Pons (tissue), 1 donor: Measurements from ENCODE around the gene PCNX3.
"Not testable (repeated sequence)": the region's sequence is repeated elsewhere in the genome, so short reads cannot be mapped to it uniquely, and the experiment has no call there.

ENCODE experiments used
- DNase-seq: peaks from one replicate; pipeline ENCODE4 v3.0.0-alpha.2; 2016; ENCODE audit warnings: low spot score

The PCNX3 gene

DNA sequence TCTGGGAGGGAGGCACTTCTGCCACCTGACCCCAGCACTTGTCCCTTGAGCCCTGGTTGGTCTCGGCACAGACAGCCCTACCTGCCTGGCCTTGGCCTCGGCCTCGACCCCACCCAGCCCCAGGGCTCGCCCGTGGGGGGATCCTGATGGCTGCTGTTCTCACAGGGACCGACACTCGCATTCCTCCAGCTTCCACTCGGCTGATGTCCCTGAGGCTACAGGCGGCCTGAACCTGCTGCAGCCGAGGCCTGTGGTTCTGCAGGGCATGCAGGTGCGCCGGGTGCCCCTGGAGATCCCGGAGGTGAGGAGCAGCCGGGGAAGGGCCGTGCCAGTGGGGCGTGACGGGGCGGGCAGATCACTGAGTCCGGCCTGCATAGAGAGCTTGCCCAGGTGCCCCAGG lies 5.1 kb downstream of the PCNX3 start:
- DNase-seq: no peak

DNA sequence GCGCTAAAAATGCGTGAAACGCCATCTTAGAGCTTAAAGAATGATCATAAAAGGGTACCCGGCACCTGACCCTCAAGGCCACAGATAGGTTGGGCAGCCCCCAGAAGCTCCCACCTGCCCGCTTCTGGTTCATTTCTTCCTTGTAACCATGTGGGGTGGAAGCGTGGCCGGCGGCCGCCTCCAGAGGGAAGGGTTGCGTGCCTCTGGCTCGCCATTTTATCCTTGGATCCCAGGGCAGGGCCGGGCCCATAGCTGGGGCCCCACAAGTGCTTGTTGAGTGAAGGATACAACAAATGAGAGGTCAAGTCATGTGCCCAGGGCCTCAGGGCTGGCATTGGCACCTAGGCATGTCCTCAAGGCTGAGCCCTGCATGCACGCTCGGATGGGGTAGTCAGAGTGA lies 5.9 kb downstream of the PCNX3 start:
- no peak for DNase-seq

DNA sequence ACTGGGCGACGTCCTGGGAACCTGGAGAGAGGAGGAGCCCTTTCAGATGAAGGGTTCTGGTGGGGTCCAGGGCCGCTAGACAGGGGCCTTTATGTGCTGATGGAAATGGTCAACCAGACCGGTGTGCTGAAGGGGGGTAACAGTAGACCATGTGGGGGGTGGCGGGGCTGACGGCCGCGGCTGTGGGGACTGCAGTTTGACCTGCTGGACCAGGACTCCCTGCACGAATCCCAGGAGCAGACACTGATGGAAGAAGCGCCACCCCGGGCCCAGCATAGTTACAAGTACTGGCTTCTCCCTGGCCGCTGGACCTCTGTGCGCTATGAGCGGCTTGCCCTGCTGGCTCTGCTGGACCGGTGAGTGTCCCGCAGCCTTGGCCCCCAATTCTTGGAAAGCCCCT lies 6.4 kb downstream of the PCNX3 start:
- DNase-seq: no peak

DNA sequence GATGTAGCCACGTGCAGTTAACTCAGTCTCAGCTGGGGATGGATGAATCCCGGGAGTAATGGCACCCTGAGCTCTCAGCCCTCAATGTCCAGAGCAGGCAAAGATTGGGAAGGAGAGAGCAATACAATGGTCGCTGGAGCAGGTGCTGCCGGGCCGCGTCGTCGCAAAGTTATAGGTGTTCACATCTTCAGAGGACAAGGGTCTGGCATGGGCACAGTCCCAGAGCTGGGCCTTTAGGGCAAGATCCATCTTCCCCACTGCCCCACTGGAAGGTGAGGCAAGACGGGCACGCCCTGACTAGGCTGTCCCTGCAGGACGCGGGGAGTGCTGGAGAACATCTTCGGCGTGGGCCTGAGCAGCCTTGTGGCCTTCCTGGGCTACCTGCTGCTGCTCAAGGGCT lies 7.6 kb downstream of the PCNX3 start:
- no peak for DNase-seq

DNA sequence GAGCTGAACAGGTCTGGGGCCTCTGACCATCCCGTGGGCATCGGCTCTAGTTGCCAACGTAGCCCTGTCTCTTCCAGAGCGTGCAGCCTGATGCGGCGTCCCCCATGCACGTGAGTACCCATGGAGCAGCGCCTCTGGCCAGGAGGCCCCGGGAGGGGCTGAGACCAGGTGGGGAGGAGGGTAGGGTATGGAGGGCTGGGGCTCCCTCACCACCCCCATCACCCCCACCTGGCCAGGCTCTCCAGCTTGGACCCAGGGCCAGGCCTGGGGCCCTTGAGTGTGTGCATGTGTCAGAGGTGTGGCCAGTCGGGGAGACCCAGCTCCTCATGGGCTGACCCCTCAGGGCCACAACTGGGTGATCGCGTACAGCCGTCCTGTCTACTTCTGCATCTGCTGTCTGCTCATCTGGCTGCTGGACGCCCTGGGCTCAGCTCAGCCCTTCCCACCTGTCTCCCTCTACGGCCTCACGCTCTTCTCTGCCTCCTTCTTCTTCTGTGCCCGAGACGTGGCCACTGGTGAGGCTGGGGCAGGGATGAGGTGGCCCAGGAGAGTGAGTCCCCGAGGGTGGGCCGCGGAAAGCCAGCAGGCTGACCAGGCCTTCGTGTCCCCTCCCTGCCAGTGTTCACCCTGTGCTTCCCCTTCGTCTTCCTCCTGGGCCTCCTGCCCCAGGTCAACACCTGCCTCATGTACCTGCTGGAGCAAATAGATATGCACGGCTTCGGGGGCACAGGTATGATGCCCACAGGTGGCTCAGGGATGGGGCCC lies 8.5 kb downstream of the PCNX3 start:
- no peak for DNase-seq

DNA sequence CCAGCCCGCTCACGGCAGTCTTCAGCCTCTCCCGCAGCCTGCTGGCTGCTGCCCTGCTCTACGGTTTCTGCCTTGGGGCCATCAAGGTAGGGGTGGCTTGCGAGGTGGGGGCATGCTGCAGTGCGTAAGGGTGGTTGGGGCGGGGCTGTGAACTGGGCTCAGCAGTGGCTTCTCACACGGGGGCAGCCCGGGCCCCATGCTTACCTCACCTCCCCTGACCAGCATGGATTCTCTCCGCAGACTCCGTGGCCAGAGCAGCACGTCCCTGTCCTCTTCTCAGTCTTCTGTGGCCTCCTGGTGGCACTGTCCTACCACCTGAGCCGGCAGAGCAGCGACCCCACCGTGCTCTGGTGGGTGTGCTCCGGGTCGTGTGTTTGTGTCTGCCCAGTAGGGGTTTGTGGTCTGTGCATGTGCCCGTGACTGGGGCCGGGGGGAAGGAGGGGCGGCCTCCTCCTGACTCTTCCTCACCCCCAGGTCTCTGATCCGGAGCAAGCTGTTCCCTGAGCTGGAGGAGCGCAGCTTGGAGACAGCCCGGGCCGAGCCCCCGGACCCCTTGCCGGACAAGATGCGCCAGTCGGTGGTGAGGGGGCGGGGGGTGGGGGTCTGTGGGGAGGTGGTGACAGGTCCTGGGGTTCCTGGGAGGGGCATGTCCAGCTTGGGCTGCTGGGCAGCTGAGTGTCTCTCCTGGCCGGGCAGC lies 9.5 kb downstream of the PCNX3 start:
- no peak for DNase-seq

DNA sequence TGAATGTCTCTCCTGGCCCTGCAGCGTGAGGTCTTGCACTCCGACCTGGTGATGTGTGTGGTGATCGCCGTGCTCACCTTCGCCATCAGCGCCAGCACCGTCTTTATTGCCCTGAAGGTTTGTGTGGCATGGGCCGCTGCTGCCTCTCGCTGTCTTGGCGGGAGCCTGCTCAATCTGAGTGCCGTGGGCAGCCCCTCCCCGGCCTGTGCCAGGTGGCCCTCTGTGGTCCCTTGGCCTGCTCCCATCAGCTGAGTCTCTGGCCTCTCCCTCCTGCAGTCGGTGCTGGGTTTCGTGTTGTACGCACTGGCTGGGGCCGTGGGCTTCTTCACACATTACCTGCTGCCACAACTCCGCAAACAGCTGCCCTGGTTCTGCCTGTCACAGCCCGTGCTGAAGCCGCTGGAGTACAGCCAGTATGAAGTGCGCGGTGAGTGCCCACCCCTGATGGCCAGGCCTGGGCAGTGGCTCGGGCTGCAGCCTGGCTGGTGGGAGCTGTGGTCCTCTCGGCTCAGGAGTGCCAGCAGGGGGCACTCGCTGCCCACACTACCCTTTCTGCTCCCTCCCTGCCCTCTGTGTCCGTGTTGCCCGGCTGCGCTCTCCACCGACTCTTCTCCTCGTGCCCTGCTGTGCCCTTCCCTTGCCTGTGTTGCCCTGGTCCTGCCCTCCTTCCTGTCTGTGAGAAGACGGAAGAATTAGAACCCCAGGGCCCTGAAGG lies 10.2 kb downstream of the PCNX3 start:
- DNase-seq: peak; percentile 67

DNA sequence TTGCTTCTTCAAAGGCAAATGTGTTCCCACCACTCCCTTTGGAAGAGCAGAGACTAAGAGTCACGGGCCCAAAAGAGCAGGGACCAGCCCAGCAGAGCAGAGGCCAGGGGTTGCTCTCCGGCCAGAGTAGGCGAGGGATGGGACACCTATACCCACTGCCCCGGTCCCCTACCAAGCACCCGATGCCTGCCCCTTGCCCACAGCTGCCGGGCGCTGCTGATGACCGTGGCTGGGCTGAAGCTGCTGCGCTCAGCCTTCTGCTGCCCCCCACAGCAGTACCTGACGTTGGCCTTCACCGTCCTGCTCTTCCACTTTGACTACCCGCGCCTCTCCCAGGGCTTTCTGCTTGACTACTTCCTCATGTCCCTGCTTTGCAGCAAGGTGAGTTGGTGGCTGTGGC lies 11.6 kb downstream of the PCNX3 start:
- DNase-seq: no peak

DNA sequence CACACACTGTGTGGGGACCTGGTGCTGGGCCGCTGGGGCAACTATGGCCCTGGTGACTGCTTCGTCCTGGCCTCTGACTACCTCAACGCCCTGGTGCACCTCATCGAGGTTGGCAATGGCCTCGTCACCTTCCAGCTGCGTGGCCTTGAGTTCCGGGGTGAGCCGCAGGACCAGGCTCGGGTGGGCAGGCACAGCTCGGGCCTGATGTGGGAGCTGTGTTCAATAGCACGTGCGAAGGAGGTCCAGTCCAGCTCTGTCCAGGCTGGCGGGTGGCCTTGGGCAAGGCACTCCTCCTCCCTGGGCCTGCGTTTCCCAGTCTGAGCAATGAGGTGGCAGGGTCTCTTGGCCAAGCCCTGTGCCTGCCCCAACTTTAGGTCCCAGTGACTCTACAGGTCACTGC lies 14.0 kb downstream of the PCNX3 start:
- no peak for DNase-seq

DNA sequence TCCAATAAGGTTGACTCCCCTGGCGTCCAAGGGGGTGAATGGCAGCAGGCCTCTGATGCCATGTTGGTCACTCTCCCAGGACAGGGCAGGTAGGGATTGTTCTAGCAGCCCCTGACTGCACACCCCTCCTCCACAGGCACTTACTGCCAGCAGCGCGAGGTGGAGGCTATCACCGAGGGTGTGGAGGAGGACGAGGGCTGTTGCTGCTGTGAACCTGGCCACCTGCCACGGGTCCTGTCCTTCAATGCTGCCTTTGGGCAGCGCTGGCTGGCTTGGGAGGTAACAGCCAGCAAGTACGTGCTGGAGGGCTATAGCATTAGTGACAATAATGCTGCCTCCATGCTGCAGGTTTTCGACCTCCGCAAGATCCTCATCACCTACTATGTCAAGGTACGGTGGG lies 14.6 kb downstream of the PCNX3 start:
- DNase-seq: no peak

DNA sequence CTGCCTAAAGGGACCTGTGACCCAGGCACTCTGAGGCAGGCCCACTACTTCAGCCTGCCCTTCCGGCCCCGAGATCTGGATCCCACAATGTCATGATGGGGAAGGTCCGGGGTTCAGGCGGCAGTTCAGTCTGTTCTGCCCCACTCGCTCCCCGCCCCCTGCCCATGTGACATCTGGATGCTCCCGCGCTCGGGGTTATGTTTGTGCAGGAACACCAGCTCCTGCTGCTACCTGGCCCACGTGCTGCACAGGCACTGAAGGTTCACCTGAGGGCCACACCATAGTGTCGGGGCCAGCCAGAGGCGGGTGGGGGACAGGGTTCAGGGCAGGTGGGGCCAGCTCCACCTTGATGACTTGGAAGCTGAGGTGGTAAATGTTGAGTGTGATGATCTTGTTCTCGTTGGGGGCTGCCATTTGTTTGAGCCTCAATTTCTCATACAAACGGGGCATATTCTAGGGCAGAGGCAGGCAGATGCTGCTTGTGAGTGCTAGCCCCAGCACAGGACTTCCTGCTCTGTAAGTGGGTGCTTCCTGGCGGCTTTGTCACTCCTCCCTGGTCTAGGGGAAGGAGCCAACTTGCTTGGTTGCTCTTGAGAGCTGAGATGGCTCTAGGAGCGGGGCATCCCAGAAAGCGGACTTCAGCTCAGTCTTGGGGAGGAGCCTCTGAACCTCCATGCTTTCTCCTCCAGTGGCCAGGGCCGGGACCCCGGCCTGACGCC lies 18.0 kb downstream of the PCNX3 start:
- no peak for DNase-seq

DNA sequence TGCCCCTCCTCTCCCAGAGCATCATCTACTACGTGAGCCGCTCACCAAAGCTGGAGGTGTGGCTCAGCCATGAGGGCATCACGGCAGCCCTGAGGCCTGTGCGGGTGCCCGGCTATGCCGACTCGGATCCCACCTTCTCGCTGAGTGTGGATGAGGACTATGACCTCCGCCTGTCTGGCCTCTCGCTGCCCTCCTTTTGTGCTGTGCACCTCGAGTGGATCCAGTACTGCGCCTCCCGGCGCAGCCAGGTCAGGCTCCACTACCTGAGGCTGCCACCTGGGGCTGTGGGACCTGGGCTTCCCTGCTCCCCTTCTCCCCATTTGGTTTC lies 18.5 kb downstream of the PCNX3 start:
- no peak for DNase-seq

DNA sequence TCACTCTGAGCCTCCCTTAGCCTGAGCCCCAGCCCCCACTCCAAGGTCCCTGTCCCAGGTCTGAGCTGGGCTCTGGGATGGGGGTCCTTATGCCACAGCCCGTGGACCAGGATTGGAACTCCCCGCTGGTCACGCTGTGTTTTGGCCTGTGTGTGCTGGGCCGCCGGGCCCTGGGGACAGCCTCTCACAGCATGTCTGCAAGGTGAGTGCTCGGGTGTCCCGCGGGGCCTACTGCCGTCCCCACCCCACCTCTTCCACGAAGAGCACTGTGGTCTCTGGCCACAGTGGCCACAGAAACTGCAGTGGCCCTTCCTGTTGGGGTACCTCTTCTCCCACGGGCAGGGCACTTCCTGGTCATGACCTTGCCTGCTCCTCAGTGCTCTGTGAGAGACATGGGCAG lies 18.9 kb downstream of the PCNX3 start:
- no peak for DNase-seq

DNA sequence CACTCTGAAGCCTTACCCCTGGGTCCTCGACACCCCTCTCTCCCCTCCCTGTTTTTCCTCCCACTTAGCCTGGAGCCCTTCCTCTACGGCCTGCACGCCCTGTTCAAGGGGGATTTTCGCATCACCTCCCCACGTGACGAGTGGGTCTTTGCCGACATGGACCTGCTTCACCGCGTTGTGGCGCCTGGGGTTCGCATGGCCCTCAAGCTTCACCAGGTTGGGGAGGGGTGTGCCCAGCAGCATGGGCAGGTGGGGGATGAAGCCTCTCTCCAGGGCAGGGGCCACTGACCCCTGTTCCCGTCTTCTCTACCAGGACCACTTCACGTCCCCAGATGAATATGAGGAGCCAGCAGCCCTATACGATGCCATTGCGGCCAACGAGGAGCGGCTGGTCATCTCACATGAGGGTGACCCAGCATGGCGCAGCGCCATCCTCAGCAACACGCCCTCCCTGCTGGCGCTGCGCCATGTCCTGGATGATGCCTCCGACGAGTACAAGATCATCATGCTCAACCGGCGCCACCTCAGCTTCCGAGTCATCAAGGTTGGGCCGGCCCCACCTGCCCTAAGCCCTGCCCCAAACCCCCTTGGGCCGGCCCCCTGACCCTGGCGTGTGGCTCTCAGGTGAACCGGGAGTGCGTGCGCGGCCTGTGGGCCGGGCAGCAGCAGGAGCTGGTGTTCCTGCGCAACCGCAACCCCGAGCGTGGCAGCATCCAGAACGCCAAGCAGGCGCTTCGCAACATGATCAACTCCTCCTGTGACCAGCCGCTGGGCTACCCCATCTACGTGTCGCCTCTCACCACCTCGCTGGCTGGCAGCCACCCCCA lies 19.5 kb downstream of the PCNX3 start:
- DNase-seq: no peak

DNA sequence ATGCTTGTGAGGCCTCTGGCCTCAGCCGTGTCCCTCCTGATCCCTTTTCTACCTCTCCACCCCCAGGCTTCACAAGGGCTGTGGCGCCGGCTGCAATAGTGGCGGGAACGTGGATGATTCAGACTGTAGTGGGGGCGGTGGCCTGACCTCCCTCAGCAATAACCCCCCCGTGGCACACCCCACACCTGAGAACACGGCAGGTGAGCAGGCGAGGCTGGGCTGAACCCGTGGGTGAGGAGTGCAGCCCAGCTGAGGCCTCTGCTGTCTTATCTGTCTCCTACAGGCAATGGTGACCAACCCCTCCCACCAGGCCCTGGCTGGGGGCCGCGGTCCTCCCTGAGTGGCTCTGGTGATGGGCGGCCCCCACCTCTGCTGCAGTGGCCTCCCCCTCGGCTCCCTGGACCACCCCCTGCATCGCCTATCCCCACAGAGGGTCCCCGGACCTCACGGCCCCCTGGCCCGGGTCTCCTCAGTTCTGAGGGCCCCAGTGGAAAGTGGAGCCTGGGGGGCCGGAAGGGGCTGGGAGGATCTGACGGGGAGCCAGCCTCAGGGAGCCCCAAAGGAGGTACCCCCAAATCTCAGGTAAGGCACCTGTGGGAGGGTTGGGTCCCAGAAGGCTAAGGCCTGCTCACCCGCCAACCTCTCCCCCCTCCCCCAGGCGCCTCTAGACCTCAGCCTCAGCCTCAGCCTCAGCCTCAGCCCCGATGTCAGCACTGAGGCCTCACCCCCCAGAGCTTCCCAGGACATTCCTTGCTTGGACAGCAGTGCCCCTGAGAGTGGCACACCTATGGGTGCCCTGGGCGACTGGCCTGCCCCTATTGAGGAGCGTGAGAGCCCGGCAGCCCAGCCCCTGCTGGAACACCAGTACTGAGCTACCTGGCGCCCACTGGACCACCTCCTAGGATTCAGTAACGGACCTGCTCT lies 20.8 kb downstream of the PCNX3 start:
- no peak for DNase-seq

DNA sequence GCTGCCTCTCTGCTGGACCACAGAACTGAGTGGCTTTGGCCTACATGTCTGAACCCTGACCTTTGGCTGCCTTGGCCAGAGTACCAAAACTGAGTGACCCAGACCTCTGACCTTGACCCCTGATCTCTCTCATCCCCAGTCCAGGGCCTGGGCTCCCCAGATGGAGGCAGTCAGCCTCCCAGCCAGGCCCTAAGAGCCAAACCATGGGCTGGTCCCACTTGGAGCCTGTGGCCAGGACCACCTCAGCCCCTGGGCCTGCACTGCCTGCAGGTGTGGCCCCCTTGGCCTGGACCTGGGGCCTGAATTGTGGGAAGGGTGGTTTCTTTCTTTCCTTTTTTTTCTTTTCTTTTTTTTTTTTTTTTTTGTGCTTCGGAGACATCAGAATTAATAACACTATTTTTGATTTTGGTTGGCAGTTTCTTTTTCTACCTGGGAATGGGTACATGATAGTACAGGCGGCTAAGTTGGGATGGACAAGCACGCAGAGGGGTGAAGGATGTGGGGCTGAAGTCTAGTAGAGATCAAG lies 21.5 kb downstream of the PCNX3 start:
- DNase-seq: no peak

DNA sequence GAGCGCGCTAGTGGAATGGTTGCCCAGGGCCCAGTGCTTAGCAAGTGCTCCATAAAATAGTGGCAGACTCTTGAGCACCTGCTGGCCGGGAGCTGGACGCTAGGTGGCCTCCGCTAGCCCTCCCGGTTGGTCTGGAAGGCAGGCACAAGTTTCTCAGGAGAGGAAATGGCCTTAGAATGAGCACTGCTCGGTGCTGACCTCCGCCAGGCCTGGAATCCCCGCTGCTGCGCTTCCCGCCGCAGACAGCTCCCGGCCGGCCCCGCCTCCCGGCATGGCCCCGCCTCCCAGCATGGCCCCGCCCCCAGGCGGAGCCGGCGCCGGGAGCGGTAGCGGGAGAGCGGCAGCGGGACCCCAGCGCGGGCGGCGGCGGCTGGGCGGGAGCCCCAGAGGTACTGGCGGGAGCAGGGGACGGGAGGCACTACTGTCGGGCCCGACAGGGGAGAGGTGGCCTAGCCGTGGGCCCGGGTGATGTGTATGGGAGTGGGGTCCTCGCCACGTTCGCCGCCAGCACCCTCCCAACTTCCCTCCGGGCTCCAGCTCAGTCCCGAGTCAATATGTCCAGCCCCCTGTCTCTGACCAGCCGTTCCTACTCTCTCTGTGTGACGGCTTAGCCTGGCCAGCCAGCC lies 22.3 kb downstream of the PCNX3 start, which contains the start of gene SIPA1:
Gene SIPA1, plus strand, starts transcription at position 308 of the 626 bp plus-strand sequence. CDS start 2,821 bp downstream, outside the sequence.
- DNase-seq: peak; percentile 61

DNA sequence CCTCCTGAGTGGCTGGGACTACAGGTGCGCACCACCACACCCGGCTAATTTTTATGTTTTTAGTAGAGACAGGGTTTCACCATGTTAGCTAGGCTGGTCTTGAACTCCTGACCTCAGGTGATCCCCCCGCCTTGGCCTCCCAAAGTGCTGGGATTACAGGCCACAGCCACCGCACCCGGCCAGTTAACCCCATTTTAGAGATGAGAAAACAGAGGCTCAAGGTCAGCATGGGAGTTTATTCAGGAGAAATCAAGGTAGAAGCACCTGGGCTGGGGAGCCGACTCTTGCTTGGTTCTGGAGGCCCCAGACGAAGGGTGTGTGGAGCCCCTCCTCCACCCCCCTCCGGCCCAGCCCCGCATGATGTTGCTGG lies 23.6 kb downstream of the PCNX3 start:
- not testable (repeated sequence) for DNase-seq

DNA sequence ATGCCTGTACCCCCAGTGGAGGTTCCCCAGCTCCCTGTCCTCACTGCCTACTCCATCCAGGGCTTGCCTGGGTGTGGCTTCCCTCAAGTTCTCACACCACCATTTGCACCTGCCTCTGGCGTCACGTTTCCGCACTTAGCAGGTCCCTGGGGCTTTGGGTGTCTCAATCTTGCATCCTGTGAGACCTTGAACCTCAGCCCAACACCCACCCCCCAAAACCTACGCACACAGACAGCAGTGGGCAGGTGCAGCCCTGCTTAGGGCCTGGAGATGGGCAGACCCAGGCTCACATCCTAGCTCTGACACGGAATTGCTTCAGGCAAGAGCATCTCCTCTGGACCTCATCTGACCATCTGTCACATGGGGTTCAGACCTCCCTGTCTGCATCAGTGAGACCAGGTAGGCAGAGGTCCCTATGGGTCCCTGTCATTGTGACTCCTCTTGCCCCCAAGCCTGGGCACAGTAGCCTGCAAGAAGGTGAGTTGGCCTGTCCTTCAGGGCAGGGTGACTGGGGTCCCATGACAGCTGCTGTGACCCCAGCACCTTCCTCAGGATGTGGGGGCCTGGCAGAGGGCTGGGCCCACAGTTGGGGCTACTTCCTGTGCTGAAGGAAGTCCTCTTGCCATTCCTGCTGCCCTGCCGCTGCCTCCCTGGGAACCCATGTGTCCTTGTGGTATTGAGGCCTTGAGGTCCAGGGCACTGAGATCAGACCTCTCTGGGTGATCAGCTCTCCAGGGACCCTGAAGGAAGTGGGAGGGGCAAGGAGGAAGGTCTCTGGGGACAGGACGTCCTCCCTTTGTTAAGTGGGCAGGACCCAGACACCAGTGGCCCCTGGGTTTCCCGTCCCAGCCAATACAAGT lies 24.3 kb downstream of the PCNX3 start:
- peak; percentile 56 for DNase-seq
